Vagina (tissue), 2 donors: ENCODE data around the gene CAMSAP2.

Experiments used
- POLR2A ChIP-seq, 2 donors: fragments of 450-650 bp; IDR thresholded peaks; one replicate each; pipeline ENCODE4 v1.6.1; 2017; ENCODE audit warnings: antibody characterized with exemption in 2 of 2, mild to moderate bottlenecking in 2 of 2, moderate library complexity in 2 of 2
- TF ChIP-seq, protein P1 (sequence below), 3 experiments: fragments of 450-650 bp in 2 of 3; fragments of 200-600 bp in 1 of 3; sonication (generic) in 1 of 3; IDR thresholded peaks; one replicate each; pipeline ENCODE4 v1.5.1; 2017 to 2019; ENCODE audit warnings: antibody characterized with exemption in 3 of 3, mild to moderate bottlenecking in 2 of 3, moderate library complexity in 2 of 3

DNA sequence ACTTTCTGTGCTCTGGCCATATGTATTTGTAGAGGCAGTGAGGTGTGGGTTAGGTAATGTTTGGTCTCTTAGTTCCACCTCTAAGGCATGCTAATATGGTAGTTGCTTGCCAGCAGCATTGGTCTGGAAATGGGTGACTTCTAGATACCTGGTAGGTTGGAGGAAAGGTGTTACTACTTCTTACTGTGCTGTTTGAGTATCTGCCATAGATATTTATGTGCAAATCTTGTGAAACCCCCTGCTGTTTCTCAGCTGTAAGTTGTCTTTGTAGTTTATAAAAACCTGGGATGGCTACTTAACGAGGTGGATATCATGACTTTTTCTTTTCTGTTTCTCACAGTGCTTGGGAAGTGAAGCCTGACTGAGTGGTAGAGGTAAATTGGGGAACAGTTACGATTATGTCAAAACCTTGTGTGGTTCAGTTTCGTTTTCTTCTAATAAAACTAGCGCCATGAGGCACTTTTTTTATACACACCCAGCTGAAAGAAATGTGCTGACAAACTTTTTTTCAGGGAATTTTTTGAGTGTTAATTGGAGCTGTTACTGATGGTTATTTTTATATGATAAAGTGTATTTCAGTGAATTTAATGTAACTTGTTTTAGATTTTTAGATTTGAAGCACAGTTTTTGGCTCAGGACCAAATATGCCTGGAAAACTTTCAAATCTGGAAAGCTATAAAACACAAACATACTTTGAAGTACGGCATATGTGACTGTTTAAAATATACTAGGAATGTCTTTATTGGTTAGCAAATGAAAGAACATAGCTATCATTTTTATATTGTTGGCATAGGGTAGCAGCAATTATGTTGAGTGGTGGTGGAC lies 42.1 kb downstream of the CAMSAP2 start:
- TF ChIP-seq, protein P1, sequence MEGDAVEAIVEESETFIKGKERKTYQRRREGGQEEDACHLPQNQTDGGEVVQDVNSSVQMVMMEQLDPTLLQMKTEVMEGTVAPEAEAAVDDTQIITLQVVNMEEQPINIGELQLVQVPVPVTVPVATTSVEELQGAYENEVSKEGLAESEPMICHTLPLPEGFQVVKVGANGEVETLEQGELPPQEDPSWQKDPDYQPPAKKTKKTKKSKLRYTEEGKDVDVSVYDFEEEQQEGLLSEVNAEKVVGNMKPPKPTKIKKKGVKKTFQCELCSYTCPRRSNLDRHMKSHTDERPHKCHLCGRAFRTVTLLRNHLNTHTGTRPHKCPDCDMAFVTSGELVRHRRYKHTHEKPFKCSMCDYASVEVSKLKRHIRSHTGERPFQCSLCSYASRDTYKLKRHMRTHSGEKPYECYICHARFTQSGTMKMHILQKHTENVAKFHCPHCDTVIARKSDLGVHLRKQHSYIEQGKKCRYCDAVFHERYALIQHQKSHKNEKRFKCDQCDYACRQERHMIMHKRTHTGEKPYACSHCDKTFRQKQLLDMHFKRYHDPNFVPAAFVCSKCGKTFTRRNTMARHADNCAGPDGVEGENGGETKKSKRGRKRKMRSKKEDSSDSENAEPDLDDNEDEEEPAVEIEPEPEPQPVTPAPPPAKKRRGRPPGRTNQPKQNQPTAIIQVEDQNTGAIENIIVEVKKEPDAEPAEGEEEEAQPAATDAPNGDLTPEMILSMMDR (IDR thresholded peaks at IDR 0.05): no peak
- no peak for TF ChIP-seq POLR2A (IDR thresholded peaks at IDR 0.05)
